Neural cell (in vitro differentiated cells): Measurements from ENCODE around the gene COA6. TPM values are rescaled to one million over a fixed set of nuclear protein-coding genes. Genes with fewer than 3 reads are reported as not detected.

Source experiments
- H2AFZ ChIP-seq: fragments of 200-600, 300-800 bp; sonication (generic), shearing (Covaris generic); 2 replicates; pipeline ENCODE4 v1.6.0; 2014; ENCODE audit warnings: low read depth, mild to moderate bottlenecking, antibody characterized with exemption, low read length, moderate library complexity
- H3F3A ChIP-seq: fragments of 200-600 bp; shearing (Covaris generic); 2 replicates; pipeline ENCODE4 v1.6.1; 2016; ENCODE audit warnings: mild to moderate bottlenecking, moderate library complexity, mixed read lengths, antibody characterized with exemption, low read length; ENCODE audit not compliant: insufficient read depth, poor library complexity, severe bottlenecking
- H3K27ac ChIP-seq: fragments of 200-600, 300-800 bp; sonication (generic), shearing (Covaris generic); 2 replicates; pipeline ENCODE4 v1.5.1; 2014; ENCODE audit warnings: mild to moderate bottlenecking, low read length, moderate library complexity
- H3K27me3 ChIP-seq: fragments of 300-800, 200-600 bp; sonication (generic), shearing (Covaris generic); 2 replicates; pipeline ENCODE4 v1.6.0; 2014; ENCODE audit warnings: mild to moderate bottlenecking, low read depth, low read length, moderate library complexity; ENCODE audit not compliant: insufficient read depth
- H3K36me3 ChIP-seq: fragments of 300-800, 200-600 bp; sonication (generic), shearing (Covaris generic); 2 replicates; pipeline ENCODE4 v1.5.1; 2014; ENCODE audit warnings: mild to moderate bottlenecking, antibody characterized with exemption, low read length, moderate library complexity; ENCODE audit not compliant: insufficient read depth
- H3K4me2 ChIP-seq: fragments of 300-800, 200-600 bp; sonication (generic), shearing (Covaris generic); 2 replicates; pipeline ENCODE4 v1.6.0; 2014; ENCODE audit warnings: mild to moderate bottlenecking, low read length
- H3K4me3 ChIP-seq: fragments of 300-800, 200-600 bp; sonication (generic), shearing (Covaris generic); 2 replicates; pipeline ENCODE4 v1.5.1; 2014; ENCODE audit warnings: mild to moderate bottlenecking, low read length, moderate library complexity
- H3K79me2 ChIP-seq: fragments of 200-600 bp; shearing (Covaris generic); replicated peaks from 2 replicates; pipeline ENCODE4 v1.6.0; 2014; ENCODE audit warnings: mild to moderate bottlenecking, low read length, moderate library complexity; ENCODE audit not compliant: insufficient read depth
- H3K9ac ChIP-seq: fragments of 300-800, 200-600 bp; sonication (generic), shearing (Covaris generic); 2 replicates; pipeline ENCODE4 v1.6.1; 2016; ENCODE audit warnings: mild to moderate bottlenecking, low read length, mixed read lengths
- H3K9me2 ChIP-seq: fragments of 200-600 bp; shearing (Covaris generic); 2 replicates; pipeline ENCODE4 v1.6.1; 2016; ENCODE audit warnings: mild to moderate bottlenecking, low read length, mixed read lengths; ENCODE audit not compliant: insufficient read depth
- H3K9me3 ChIP-seq: fragments of 200-600, 300-800 bp; sonication (generic), shearing (Covaris generic); 2 replicates; pipeline ENCODE4 v1.6.1; 2016; ENCODE audit warnings: mild to moderate bottlenecking, mixed run types, low read length, moderate library complexity, mixed read lengths
- H4K20me1 ChIP-seq: fragments of 200-600 bp; shearing (Covaris generic); 2 replicates; pipeline ENCODE4 v1.6.1; 2016; ENCODE audit warnings: mild to moderate bottlenecking, mixed run types; ENCODE audit not compliant: insufficient read depth
- EP300 ChIP-seq: fragments of 450-650 bp; conservative IDR thresholded peaks from 2 replicates; pipeline ENCODE4 v1.6.1; 2014; ENCODE audit warnings: antibody characterized with exemption, mild to moderate bottlenecking, moderate library complexity; ENCODE audit not compliant: poor library complexity, severe bottlenecking
- EZH2 ChIP-seq: fragments of 200-600, 300-800 bp; shearing (Covaris generic), sonication (generic); IDR thresholded peaks from 2 replicates; pipeline ENCODE4 v1.6.1; 2014; ENCODE audit warnings: antibody characterized with exemption, low read length, borderline replicate concordance, mild to moderate bottlenecking; ENCODE audit not compliant: insufficient read depth, poor library complexity, severe bottlenecking
- MXI1 ChIP-seq: fragments of 450-650 bp; conservative IDR thresholded peaks from 2 replicates; pipeline ENCODE4 v1.6.1; 2014; ENCODE audit warnings: antibody characterized with exemption, mild to moderate bottlenecking; ENCODE audit not compliant: poor library complexity, severe bottlenecking
- POLR2AphosphoS5 ChIP-seq: IDR thresholded peaks from 2 replicates; pipeline ENCODE4 v1.6.1; 2012
- RAD21 ChIP-seq: fragments of 450-650 bp; conservative IDR thresholded peaks from 2 replicates; pipeline ENCODE4 v1.6.1; 2014; ENCODE audit warnings: antibody characterized with exemption, mild to moderate bottlenecking, moderate library complexity
- SMC3 ChIP-seq: fragments of 450-650 bp; conservative IDR thresholded peaks from 2 replicates; pipeline ENCODE4 v1.6.1; 2014; ENCODE audit warnings: antibody characterized with exemption, mild to moderate bottlenecking, moderate library complexity; ENCODE audit not compliant: poor library complexity
- TAF1 ChIP-seq: IDR thresholded peaks from 2 replicates; pipeline ENCODE4 v1.6.1; 2012; ENCODE audit warnings: low read depth
- polyA plus RNA-seq: library from polyadenylated mRNA; depleted of rRNA; stranded (reverse); fragments of >200 nt; gene quantifications from 2 replicates; pipeline ENCODE4 v1.2.3, GENCODE V29; 2014
- TF ChIP-seq, protein P1 (sequence below): IDR thresholded peaks from 2 replicates; pipeline ENCODE4 v1.6.1; 2012; ENCODE audit warnings: borderline replicate concordance
- TF ChIP-seq, protein P2 (sequence below): fragments of 450-650 bp; IDR thresholded peaks from 2 replicates; pipeline ENCODE4 v1.5.1; 2014; ENCODE audit warnings: antibody characterized with exemption, mild to moderate bottlenecking, moderate library complexity; ENCODE audit not compliant: poor library complexity, severe bottlenecking

Gene COA6
- polyA plus RNA-seq, 1 donor from 2014 or later: 48.3 TPM

DNA sequence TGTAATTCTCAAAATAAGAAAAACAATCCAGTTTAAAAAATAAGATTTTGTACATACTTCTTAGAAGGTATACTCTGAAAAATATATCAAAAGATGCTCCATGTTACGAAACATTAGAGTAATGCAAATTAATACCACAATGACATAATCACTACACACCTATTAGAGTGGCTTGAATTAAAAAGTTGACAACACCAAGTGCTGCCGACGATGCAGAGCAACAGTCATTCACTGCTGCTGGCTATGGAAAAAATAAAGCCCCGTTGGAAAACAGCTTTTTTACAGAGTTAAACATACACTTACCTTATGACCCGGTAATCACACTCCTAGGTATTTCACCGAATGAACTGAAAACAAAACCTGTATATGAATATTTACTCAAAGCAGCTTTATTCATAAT is 14.8 kb downstream of the COA6 start:
- Histone ChIP-seq H3K4me3 (no peak overlapping the region), H3F3A (no peaks in the 10 kb centered on the region), H3K27me3 (no peaks in the 10 kb centered on the region), H3K4me2 (no peak overlapping the region), H4K20me1 (no peaks in the 10 kb centered on the region), H3K27ac (no peak overlapping the region), H3K79me2 (no peaks in the 10 kb centered on the region), H3K9me2 (no peaks in the 10 kb centered on the region), H2AFZ (no peak overlapping the region), H3K9me3 (no peaks in the 10 kb centered on the region), H3K9ac (no peak overlapping the region), H3K36me3 (peaks cover 8% of the 10 kb centered on the region)
- TF ChIP-seq, protein P1, sequence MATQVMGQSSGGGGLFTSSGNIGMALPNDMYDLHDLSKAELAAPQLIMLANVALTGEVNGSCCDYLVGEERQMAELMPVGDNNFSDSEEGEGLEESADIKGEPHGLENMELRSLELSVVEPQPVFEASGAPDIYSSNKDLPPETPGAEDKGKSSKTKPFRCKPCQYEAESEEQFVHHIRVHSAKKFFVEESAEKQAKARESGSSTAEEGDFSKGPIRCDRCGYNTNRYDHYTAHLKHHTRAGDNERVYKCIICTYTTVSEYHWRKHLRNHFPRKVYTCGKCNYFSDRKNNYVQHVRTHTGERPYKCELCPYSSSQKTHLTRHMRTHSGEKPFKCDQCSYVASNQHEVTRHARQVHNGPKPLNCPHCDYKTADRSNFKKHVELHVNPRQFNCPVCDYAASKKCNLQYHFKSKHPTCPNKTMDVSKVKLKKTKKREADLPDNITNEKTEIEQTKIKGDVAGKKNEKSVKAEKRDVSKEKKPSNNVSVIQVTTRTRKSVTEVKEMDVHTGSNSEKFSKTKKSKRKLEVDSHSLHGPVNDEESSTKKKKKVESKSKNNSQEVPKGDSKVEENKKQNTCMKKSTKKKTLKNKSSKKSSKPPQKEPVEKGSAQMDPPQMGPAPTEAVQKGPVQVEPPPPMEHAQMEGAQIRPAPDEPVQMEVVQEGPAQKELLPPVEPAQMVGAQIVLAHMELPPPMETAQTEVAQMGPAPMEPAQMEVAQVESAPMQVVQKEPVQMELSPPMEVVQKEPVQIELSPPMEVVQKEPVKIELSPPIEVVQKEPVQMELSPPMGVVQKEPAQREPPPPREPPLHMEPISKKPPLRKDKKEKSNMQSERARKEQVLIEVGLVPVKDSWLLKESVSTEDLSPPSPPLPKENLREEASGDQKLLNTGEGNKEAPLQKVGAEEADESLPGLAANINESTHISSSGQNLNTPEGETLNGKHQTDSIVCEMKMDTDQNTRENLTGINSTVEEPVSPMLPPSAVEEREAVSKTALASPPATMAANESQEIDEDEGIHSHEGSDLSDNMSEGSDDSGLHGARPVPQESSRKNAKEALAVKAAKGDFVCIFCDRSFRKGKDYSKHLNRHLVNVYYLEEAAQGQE: no peak
- TF ChIP-seq TAF1: no peak
- no peak for TF ChIP-seq SMC3
- no peak for TF ChIP-seq RAD21
- TF ChIP-seq, protein P2, sequence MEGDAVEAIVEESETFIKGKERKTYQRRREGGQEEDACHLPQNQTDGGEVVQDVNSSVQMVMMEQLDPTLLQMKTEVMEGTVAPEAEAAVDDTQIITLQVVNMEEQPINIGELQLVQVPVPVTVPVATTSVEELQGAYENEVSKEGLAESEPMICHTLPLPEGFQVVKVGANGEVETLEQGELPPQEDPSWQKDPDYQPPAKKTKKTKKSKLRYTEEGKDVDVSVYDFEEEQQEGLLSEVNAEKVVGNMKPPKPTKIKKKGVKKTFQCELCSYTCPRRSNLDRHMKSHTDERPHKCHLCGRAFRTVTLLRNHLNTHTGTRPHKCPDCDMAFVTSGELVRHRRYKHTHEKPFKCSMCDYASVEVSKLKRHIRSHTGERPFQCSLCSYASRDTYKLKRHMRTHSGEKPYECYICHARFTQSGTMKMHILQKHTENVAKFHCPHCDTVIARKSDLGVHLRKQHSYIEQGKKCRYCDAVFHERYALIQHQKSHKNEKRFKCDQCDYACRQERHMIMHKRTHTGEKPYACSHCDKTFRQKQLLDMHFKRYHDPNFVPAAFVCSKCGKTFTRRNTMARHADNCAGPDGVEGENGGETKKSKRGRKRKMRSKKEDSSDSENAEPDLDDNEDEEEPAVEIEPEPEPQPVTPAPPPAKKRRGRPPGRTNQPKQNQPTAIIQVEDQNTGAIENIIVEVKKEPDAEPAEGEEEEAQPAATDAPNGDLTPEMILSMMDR: no peak
- no peak for TF ChIP-seq EP300
- TF ChIP-seq POLR2AphosphoS5: no peak
- no peak for TF ChIP-seq MXI1
- TF ChIP-seq EZH2: no peak

DNA sequence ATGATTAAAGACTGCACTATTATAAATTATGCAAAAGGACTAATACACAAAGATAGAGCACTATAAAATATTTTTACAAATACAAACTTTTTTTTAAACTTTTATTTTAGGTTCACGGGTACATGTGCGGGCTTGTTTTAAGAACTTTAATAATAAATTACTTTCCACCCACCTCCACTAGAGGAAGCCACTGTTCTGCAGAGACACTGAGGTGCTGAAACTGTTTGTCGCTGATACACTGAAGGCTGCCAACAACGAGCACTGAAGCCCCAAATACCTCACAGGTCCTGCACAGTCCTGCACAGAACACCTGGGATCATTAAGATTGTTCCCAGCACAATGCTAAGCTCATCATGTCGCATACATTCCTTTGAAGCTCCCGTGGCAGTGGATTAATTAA is 19.9 kb downstream of the COA6 start:
- Histone ChIP-seq H3K36me3 (peaks cover 8% of the 10 kb centered on the region), H3K27me3 (no peaks in the 10 kb centered on the region), H3K4me2 (no peak overlapping the region), H3K9ac (no peak overlapping the region), H3F3A (no peaks in the 10 kb centered on the region), H3K79me2 (no peaks in the 10 kb centered on the region), H4K20me1 (no peaks in the 10 kb centered on the region), H3K4me3 (no peak overlapping the region), H3K9me2 (no peaks in the 10 kb centered on the region), H2AFZ (no peak overlapping the region), H3K27ac (no peak overlapping the region), H3K9me3 (no peaks in the 10 kb centered on the region)
- TF ChIP-seq EZH2: no peak
- TF ChIP-seq MXI1: no peak
- TF ChIP-seq EP300: no peak
- TF ChIP-seq RAD21: no peak
- no peak for TF ChIP-seq POLR2AphosphoS5
- TF ChIP-seq, protein P2: no peak
- TF ChIP-seq, protein P1: no peak
- no peak for TF ChIP-seq TAF1
